ENCODE measurements around the gene GSC2. TPM values are rescaled to one million over a fixed set of nuclear protein-coding genes. Genes with fewer than 3 reads are reported as not detected.

The GSC2 gene
- total RNA-seq, 1 donor = not detected

DNA sequence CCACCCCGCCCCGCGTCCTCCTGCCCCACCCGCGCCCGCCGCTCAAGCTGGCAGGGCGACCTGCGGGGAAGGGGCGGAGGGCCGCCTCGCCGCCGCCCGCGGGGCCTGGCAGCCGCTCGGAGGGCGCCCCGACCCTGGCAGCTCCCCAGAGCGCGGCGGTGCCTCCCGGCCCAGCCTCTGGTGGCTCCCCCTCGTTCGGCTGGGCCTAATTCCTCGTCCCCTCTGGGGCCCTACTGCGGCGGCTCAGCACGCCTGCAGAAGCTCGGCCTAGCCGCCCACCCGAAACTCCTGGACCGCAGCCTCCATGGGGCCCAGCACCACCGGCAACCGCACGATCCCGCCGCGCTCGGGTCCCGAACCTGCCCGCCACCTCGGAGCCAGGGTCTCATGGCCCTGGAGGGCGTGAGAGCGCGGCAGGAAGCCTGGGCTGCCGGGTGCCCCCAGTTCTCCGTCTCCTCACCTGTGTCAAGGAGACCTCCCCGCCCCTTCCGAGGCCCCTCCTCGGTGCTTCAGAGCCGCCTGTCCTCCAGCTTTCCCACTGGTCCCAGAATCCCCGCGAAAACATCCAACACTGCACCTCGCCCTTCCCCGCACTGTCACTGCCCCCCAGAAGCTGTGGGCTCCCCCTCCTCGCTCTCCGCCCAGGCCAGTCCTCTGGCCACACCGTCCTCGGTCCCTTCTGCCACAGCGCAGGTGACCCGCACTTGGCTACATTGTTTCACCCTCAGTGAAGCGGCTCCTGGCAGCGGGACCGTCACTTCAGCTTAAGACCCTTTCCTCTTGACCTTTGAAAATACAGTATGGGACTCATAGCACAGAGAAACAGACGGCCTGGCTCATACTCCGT, 613 bp upstream of the GSC2 start:
- DNase-seq (ENCODE audit: low read depth) = no peak
- TF ChIP-seq, protein P1, sequence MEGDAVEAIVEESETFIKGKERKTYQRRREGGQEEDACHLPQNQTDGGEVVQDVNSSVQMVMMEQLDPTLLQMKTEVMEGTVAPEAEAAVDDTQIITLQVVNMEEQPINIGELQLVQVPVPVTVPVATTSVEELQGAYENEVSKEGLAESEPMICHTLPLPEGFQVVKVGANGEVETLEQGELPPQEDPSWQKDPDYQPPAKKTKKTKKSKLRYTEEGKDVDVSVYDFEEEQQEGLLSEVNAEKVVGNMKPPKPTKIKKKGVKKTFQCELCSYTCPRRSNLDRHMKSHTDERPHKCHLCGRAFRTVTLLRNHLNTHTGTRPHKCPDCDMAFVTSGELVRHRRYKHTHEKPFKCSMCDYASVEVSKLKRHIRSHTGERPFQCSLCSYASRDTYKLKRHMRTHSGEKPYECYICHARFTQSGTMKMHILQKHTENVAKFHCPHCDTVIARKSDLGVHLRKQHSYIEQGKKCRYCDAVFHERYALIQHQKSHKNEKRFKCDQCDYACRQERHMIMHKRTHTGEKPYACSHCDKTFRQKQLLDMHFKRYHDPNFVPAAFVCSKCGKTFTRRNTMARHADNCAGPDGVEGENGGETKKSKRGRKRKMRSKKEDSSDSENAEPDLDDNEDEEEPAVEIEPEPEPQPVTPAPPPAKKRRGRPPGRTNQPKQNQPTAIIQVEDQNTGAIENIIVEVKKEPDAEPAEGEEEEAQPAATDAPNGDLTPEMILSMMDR (IDR thresholded peaks at IDR 0.05; ENCODE audit: insufficient read depth, low read depth, low read length) = no peak
- no peak overlapping the region for H3K4me3 ChIP-seq (ENCODE audit: low read depth, low read length)

DNA sequence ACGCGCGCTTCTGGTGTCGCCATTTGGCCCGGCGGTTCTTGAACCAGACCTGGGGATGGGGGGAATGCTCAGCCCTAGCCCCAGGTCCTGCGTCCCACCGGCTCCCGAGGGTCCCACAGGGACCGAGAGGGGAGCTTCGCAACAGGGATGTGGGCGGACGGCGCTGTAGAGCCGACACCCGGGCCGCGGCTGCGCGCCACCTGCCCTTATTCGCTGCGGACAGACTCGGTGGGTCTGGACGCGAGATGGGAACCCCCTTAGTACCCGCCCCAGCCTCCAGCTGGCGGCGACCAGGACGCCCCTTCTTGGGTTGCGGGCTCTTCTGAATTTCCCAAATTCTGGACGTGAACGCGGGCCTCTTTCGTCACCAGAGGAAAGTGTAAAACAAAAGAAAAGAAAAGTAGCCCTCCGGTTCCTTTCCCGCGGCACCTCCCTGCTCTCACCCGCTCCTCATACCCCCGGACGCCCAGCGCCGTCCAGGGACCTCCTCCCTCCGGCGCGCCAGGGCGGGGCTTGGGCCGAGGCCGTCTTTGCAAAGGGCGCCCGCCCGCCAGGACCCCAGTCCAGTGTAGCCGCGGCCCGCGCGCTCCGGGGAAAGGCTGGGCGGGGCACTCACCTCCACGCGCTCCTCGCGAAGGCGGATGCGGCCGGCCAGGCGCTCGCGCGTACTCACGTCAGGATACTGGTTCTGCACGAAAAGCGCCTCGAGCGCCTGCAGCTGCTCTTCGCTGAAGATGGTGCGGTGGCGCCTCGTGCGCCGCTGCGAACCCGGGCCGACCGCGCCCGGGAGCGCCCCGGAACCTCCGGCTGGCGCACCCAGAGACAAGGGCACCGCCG, 827 bp downstream of the GSC2 start:
- DNase-seq (ENCODE audit: low read depth) = no peak
- H3K4me3 ChIP-seq (ENCODE audit: low read depth, low read length) = no peak overlapping the region
- TF ChIP-seq, protein P1 (IDR thresholded peaks at IDR 0.05; ENCODE audit: insufficient read depth, low read depth, low read length) = no peak

DNA sequence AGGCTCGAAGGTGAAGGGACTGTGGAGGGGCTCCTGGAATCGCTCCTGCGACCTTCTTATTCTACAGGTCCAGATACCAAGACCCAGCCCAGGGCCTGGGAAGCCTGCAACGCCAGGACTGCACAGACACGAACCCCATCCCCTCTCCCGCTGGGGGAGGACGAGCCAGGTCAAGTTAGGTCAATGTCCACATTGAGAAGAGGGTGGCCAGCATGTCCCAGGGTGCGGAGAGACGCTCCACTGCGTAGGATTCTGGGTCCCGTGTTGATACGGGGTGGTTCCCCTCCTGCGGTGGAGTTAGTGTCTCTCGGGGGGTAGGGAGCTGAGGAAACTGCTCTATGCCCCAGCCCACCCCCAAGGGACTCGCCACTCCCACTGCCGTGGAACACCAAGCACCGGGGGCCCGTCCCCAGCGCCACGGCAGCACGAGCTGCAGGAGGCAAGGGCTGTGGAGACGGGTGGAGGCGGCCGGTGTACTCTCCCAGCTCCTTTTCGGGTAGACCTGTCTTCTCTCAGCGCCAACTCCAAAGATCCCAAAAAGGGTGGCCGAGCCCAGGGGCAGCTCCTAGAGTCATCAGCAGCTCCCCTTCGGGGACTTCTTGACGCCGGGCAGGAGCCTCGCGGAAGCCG, 1.6 kb downstream of the GSC2 start:
- no peak for DNase-seq (ENCODE audit: low read depth)
- H3K4me3 ChIP-seq (ENCODE audit: low read depth, low read length) = no peak overlapping the region
- TF ChIP-seq, protein P1 (IDR thresholded peaks at IDR 0.05; ENCODE audit: insufficient read depth, low read depth, low read length) = no peak

DNA sequence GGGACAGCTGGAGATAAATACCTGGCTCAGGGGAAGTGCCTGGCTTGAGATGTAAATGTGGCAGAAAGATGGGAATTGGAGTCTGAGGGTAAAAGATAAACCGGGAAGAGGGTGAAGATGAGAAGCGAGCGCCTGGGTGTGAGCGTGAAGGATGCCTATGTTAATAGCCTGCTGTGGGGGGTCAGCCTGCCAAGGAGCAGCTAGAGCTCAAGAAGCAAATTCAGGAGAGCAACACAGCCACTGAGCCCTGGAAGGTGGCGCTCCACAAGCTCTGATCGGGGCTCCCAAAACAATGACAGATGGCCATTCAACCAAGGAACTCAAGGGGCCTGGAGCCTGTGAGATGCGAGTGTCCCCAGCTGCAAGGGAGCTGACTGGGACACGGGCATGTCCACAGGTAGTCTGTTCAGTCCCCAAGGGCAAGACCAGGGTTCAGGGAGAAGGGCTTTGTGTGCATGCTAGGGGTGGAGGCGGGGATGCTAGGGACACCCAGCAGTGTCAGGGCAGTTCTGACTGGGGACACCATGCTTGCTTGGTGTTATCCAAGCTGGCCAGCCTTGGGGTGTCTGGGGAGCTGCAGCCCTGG, 2.8 kb downstream of the GSC2 start:
- no peak overlapping the region for H3K4me3 ChIP-seq (ENCODE audit: low read depth, low read length)
- TF ChIP-seq, protein P1 (IDR thresholded peaks at IDR 0.05; ENCODE audit: insufficient read depth, low read depth, low read length) = no peak
- no peak for DNase-seq (ENCODE audit: low read depth)

DNA sequence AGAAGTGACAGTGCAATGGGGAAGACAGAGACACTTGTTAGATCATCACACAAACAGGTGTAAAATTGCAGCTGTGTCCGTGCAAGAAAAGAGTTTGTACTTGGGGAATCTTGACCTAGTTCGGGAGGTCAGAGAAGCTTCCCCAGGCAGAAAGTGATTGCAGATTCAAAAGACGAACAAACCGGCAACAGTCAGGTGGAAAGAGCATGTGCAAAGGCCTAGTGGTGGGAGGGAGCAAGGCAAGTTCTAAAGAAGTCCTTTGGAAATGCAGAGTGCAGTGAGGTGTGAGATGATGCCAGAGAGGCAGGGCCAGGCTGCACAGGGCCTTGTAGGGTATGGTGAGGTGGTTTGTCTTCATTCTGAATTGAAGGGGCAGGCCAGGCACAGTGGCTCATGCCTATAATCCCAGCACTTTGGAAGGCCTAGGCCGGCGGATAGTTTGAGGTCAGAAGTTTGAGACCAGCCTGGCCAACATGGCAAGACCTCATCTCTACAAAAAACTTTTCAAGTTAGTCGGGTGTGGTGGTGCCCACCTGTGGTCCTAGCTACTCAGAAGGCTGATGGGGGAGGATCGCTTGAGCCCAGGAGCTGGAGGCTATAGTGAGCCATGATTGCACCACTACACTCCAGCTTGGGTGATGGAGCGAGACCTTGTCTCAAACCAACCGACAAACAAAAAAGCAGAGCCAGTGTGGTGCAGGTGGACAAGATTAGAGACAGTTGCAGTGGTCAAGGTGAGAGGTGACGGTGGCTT, 3.7 kb downstream of the GSC2 start:
- no peak for DNase-seq (ENCODE audit: low read depth)
- no peak overlapping the region for H3K4me3 ChIP-seq (ENCODE audit: low read depth, low read length)
- TF ChIP-seq, protein P1 (IDR thresholded peaks at IDR 0.05; ENCODE audit: insufficient read depth, low read depth, low read length) = no peak

DNA sequence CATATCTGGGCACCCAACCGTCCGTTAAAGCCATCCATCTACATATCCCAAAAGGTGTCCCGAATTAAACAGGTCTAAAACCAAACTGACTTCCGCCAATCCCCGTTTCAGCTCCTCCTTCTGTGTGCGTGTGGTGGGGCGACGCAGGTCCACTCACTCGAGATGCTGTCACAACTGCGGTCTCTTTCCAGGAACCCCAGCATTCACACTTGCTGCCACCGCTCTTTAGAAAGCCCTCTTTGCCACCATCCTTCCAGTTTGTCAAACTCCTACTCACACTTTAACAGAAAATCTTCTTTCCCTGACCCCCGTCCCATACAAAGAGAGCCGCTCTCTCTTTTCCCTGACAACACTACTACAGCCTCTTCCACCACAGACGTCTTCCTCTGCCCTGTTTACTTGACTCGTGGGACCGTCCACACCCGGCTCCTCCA, 6.1 kb downstream of the GSC2 start:
- peak; percentile 16 for DNase-seq (ENCODE audit: low read depth)
- TF ChIP-seq, protein P1 (IDR thresholded peaks at IDR 0.05; ENCODE audit: insufficient read depth, low read depth, low read length) = no peak
- peak overlapping the region; percentile 99 for H3K4me3 ChIP-seq (ENCODE audit: low read depth, low read length)
